CD4-positive, alpha-beta T cell treated with Interleukin-6 at 100 ng/mL for 8 hours (primary cell): Measurements from ENCODE around the gene ASCL2.

Source experiments
- DNase-seq: peaks from one replicate; pipeline ENCODE4 v3.0.0-alpha.2; 2020; ENCODE audit warnings: mixed read lengths, low spot score

ASCL2 gene

GRCh38 chr11:2271327-2272227, 1.2 kb upstream of the ASCL2 start:
- DNase-seq = no peak

GRCh38 chr11:2271077-2271326, 614 bp upstream of the ASCL2 start:
- DNase-seq = peak; percentile 23

DNA sequence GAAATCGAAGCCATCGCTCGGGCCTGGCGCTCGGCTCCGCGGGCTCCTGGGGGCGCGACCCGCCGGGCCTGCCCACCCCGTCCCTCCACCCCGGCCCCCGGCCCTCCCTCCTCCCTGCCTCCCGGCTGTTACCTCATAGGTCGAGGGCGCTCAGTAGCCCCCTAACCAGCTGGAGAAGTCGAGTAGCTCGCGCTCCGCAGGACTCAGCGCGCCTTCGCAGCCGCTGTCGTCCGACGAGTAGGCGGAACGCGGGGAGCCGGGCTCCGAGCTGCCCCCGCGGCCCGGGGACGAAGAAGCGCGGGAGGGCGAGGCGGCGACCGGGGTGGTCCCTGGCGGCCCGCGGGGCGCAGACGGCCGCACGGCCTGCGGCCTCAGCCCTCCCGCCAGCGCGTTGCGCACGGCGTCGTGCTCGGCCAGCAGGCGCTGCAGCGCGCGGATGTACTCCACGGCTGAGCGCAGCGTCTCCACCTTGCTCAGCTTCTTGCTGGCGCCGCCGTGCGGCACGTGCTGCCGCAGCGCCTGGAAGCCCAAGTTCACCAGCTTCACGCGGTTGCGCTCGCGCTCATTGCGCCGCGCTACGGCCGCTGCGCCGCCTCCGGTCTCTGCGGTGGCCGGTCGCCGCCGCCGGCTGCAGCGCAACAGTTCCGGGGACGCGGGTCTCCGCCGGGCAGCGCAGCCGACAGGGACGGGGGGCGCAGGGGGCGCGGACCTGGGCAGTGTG, 627 bp downstream of the ASCL2 start:
- DNase-seq = peak; percentile 22

DNA sequence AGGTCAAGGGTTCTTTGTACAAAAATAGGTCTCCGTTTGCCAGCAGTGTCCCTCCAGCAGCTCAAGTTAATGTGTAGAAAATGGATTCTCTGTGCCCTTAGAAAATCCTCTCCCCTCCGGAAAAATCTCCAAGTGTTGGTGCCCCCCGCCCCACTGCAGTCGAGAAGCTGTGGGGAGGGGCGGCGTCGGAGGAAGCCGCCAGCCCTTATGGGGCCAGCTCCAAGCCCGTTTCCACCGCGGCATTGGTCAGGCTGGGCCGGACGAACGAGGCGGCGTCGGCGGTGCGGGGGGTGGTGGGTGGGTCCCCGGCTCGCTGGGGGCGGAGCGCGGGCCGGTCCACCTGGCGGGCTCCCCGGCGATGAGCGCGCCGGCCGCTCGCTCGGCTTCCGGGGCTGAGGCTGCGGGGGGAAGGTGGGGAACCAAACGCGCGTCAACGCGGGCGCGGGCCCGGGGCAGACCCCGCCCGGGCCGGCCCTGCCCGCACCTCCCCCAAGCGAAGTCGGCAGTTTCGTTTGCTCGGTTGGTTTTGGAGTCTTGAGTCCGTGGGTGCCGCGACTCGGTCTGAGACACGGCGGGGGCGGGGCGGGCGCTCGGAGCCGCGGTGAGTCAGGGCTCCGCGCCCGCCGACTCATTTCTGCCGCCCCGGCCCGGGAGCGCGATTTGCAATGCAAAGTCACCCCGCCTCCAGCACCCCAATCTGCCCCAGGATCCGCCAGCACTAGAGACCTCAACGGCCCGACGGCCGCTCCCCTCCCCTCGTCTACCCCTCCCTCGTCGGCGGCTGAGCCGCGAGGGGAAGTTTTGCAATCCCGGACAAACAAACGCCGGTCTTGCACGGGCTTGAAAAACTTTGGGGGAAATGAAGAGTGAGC, 1.4 kb downstream of the ASCL2 start:
- DNase-seq = peak; percentile 25

DNA sequence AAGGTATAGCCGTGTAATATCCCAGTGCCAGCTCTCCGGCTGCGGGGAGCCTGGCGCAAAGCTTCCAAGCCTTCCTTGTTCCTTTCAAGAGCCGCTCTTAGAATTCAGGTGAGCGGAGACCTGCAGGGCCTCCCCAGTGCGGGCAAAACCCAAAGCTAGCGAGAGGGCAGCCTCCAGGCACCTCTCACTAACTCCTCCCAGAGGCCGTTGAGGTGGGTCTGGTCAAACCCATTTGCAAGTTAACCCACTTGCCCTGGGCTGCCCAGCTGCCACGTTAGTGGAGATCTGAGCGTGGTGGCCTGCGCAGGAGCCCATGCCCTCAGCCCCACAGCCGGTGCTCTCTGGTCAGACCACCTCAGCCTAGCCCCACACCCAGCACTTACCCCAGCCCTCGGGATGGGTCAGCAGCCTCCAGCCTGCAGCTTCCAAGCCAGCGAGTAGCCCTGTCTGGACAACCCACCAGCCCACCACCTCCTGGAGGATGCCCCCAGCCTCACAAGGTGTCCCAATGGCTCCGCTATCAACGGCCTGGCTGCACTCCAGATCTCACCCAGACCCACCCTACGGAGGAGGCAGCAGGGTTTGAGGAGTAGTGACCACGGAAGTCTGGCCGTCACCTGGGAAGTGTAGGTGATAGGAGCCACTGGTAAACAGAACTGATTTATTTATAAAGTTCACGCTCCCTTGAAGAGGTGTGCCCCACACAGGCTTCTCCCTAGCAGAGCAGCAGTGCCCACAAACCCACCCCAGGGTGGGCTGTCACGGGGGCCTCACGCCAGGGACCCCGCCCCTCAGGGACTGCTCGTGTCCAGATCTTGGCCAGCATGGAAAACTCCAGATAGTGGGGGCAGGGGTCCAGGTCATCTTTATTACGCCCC, 2.3 kb downstream of the ASCL2 start:
- no peak for DNase-seq

GRCh38 chr11:2267306-2267850, 3.0 kb downstream of the ASCL2 start:
- DNase-seq = no peak

DNA sequence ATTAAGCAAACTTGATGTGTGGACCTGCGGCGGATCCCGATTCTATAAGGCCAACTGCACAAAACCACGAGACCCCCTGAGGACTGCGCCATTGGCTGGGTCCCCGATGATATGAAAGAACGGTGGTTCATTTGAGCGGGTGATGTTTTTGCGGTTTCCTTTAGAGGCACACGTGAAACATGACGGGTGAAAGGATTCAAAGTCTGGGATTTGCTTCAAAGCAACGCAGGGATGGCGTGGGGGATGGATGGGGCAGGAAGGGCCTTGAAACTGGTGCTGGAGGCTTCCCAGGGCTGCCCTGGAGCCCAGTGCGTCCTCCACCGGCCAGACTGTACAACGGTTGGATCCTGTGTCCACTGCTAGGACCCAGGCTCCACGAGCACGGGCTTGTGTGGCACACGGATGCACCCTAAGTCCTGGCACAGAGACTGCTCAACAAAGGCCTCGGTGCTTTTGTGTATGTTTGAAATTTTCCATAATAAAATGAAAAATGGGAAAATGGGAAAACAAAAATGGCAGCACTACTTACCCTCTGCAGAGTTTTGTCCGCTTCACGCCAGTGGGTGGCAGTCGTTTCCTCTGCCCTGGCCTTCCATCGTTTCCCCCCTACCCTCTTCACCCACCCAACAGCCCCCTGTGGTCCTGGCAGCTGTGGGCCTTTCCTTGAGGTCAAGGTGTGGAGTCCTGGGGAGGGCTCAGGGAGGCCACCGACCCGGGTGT, 3.6 kb downstream of the ASCL2 start:
- no peak for DNase-seq

DNA sequence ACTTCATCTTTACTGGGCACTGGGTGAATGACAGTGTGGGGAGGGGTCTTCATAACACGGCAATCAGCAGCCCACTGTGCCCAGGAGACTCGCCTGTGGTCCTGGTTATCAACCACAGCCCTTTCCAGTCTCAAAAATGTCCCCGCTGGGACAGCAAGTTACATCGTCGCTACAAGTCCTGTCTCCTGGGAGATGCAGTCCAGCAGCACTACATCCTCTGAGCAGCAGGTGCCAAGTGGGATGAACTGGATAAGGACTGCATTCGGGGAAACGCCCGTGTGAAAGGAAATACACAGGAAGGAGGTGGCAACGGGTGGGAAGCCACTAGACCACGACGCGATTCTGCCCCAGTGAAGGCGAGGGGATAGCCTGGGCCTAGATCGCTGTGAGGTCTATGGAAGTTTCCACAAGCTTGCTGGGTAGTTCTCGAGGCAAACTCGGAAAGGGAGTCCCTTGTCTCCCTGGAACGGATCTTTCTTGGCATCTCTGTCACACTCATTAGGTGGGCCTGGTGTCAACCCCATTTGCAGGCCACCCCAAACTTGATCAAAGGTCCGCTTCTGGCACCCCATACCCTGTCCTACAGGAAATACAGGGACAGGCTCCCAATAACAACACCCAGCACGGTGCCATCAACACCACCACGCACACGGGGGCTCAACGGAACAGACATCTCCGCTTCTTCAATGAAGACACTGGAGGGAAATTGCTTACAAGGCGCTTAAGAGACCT, 4.4 kb downstream of the ASCL2 start:
- no peak for DNase-seq

GRCh38 chr11:2265396-2265795, 5.0 kb downstream of the ASCL2 start:
- no peak for DNase-seq

GRCh38 chr11:2264366-2265053, 5.9 kb downstream of the ASCL2 start:
- no peak for DNase-seq

GRCh38 chr11:2263724-2264360, 6.5 kb downstream of the ASCL2 start:
- DNase-seq = no peak

DNA sequence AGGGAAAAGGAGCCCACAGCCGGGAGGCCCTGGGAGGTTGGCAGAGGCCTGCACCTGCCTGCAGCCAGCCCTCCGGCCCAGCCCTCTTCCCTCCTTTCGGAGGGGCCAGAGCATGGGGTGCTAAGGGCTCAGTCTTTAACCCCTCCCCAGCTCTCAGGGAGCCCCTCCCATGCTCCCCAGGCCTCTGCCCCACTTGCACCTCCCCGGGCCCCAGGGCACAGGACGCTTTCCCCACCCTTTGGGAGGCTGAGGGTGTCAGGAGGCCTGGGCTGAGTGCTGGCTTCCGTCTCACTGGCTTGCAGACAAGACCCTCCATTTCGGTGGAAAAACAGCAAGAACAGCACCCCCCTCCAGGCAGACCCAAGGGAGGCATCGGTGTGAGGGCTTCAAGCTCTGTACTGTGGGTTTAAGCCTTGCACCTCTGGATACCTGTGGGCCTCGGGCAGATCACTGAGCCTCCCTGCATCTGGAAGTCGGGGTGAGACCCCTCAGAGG, 7.3 kb downstream of the ASCL2 start:
- DNase-seq = no peak

- no peak for DNase-seq
These were observed 7.9 kb downstream of the ASCL2 start for GRCh38 chr11:2262301-2263070.

DNA sequence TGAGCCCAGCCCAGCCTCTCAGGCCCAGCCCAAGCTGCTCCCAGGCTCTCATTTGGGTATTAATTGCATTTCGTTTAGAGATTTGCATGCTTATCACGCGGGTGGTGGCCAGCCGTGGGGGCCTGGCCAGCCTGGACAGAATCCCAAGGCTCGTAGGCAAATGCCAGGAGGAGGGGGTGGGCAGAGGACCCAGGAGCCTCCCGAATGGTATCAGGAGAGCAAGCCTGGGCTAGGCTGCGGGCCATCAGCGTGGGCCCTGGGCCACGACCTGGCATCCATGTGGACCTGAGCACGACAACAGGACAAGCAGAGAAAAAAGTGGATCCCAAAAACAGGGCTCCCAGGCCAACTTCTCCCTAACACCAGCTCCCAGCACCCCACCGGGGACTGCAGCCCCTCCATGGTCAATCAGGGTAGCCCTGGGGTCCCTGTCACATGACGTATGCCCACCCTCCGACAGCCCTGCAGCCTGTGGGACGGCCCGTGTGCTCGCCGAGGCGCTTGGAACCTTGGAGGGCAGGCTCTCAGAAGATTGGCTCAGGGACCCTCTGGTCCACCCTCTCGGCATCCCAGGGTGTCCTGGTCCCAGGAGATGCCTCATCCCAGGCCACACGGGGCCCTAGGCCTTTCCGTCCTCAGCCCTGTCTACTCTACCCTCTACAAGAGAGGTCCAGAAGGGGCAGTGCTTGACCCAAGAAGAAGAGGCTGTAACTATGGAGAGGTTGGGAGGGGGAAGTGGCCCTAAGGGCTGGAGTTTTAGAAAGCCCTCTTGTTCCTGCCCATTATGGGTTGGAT, 8.8 kb downstream of the ASCL2 start:
- no peak for DNase-seq

DNA sequence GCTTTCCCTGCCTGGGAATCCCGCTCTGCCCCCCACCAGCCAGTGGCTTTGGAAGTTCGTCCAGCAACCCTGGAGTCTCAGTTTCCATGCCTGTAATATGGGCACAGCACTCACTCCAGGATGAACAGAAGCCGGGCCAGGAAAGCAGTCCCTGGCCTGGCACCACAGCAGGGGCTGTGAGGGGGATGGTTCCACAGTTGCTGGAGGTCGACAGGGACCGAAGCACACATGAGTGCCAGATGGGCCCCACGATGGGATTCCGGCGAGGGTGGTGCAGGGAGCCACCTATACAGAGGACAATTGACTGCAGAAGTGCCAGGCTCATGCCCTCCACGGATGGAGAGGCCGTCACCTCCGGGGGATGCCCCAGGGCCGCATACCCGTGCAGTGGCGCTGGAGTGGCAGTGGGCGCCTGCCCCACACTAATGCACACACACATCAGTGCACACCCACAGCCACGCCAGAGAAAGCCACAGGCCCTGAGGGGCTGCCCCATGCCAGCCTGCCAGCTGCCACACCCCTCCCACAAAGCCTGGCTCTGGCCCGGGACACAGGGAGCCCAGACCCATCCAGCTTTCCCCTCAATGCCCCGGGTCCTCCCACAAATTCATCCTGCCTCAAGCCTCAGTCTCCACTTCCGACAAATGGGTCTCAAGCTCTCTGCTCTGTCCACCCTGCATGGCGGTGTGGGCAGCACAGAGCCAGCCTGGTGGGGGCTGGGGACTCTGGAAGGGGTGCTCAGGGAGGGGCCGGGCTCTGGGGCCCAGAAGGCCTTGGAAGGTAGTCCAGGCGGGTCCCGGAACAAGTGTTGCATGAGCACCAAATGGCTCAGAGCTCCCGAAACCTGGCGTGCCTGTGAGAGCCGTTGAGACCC, 9.7 kb downstream of the ASCL2 start:
- no peak for DNase-seq

DNA sequence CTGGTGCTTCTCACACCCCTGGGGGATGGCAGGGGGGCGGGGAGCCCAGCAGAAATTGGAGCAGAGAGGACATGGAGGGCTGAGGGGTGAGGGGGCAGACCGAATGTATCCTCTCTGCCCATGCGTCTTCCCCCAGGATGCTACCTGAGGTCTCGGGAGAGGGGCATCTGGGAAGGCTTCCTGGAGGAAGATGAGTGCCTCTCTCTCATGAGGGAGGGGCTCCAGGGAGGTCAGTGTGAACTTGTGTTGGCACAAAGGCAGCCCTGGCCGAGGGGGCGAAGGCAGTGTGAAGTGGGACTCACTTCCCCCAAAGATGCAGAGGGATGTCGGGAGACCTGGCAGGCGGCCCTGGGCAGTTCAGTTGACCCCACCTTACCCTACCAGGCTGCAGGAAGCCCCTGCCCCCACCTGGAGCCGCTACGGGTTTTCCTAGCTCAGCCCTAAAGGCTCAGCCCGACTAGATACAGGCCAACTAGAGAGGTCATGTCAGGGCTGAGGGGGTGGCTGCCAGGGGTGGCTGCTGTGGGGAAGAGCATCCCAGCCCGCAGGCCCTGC, 10.4 kb downstream of the ASCL2 start:
- no peak for DNase-seq
